Measurements from ENCODE around the gene PTPRM.
"Not testable (repeated sequence)": the region's sequence is repeated elsewhere in the genome, so short reads cannot be mapped to it uniquely, and the experiment has no call there.

The PTPRM gene

DNA sequence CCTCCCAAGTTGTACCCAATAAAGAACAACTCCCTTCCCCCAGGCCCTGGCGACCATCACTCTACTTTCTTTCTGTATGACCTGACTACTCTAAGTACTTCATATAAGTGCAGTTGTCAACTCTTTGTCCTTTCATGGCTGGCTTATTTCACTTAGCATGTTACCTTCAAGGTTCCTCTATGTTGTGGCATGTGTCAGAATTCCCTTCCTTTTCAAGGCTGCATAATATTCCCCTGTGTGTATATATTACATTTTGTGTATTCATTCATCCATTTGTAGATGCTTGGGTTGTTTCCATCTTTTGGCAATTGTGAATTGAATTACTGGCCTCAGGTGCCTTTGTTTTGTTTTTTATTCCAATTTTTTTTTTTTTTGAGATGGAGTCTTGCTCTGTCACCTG is 860.2 kb downstream of the PTPRM start:
- no peak for DNase-seq (ENCODE audit: low read depth in 3 of 3)

DNA sequence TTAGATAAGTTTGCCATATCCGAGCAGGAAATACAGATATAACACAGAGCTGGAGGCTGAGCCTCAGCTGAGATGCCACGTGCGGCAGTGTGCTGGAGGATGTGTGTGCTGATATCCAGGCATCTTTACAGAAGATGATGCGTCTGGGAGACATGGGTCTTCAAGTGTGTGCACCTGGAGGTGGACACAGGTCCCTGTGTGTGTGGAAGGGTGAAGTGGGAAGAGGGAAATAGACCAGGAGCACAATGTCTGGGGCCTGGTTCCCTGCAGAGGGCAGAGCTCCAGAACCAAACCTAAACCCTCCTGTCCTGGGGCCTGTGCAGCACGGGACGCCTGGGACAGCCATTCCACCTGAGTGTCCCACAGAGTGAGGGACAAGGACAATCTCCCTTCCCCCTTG is 861.8 kb downstream of the PTPRM start:
- no peak for DNase-seq (ENCODE audit: low read depth in 3 of 3)

DNA sequence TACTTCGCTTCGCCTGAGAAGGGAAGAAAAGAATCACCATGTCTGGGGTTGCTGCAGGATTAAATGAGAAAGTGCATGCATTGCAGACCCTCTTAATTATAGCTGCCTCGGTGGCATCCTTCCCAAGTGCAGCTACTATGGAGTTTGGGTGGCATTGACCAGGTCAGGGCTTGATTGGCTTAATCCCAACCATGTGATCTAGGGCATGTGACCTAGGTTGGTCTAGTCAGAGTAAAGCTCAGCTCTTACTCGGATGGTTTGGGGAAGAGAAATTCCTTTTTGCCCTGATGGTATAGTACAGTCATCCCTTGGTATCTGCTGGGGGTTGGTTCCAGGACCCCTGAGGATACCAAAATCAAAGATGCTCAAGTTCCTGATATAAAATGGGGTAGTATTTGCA is 863.9 kb downstream of the PTPRM start:
- DNase-seq (ENCODE audit: low read depth in 3 of 3) = no peak

DNA sequence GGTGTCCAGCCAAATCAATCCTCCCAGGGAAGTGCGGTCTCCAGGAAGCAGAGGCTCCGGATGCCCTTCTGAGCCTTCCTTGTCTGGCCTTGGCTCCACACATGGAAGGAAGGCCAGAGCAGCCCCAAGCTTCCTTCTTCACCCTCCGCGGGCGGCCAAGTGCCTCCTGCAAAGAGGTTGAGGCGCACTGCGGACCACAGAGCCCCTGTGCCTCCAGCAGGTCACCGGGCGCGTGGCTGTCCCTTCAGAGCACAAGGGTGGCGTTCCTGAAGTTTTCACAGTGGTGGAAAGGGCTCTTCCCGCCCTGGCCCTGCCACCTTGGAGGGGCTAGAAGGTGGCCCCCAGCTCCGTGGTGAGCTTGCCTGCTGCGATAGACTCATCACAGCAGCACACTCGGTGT is 866.2 kb downstream of the PTPRM start:
- no peak for DNase-seq (ENCODE audit: low read depth in 3 of 3)

DNA sequence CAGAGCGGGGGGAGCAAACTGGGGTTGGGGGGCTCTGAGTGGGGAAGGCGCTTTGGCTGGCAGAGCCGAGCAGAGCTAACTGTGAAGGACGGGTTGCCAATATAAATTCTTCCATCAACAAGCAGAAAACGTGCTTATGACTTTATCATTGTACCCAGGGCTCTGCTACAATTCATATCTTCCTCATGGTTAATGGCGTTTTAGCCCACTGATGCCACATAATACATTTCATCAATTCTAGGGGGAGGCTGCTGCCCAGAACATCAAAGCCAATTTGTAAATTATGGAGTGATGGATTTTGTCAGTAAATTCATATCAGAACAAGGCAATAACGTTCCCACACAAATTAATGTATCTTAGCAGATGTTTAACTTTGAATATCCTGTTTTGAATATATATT is 866.7 kb downstream of the PTPRM start:
- DNase-seq (ENCODE audit: low read depth in 3 of 3) = no peak

DNA sequence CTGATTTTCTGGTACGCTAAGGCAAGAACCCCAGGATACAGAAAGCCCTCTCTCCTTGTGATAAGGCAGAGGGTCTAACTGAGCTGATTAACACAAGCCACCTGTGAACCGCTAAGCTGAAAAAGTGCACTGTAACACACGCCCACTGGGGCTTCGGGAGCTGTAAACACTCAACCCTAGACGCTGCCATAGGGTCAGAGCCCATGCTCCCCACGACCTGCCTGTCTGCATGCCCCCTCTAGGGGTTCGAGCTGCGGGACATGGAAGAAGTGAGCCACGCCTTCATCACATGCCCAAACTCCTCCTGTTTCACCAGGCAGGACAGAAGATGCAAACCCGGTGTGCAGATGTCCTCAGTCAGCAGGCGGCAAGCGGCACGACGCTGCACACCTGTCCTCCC is 868.3 kb downstream of the PTPRM start:
- DNase-seq (ENCODE audit: low read depth in 3 of 3) = no peak

DNA sequence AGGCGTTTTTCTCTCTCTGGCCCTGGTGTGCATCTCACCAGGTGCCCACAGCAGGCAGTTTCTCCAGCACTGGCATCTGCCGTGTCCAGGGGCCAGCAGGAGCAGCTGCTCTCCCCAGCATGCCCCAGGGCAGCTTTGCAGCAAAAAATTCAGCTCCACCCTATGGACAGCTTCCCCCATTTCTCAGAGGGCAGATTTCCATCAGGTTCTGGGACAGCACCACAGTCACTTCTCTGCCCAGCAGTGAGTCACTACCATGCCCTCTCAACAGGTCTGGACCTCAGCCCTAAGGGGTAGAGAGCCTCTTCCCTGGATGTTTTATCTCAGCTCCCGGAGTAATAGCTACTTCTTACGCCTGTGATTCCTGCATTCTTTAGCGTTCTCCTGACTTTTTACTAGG is 871.9 kb downstream of the PTPRM start:
- no peak for DNase-seq (ENCODE audit: low read depth in 3 of 3)

DNA sequence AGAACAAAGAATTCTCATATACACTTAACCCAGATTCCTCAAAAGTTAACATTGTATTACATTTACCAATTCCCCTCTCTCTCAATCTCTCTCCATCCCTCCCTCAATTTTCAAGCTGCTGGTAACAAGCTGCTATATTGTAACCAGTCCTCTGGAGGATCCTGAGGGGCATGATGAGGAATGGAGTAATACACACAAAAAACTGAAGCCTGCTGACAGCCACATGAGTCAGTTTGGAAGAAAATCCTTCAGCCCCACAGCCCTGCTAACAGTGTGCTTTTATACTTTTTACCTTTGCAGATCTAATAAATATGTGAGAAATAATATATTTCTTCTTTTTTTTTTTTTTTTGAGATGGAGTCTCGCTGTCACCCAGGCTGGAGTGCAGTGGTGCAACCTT is 876.4 kb downstream of the PTPRM start:
- DNase-seq (ENCODE audit: low read depth in 3 of 3) = no peak

DNA sequence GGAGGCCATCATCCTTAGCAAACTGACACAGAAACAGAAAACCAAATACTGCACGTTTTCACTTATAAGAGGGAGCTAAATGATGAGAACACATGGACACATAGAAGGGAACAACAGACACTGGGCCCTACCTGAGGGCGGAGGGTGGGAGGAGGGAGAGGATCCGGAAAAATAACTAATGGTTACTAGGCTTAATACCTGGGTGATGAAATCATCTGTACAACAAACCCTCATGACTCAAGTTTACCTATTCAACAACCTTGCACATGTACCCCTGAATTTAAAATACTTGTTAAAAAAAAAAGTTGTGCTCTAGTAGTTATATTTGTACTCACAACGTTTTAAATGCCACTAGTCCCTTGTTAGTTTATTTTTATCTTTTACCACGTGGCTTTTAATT is 879.8 kb downstream of the PTPRM start:
- DNase-seq (ENCODE audit: low read depth in 3 of 3) = not testable (repeated sequence)

DNA sequence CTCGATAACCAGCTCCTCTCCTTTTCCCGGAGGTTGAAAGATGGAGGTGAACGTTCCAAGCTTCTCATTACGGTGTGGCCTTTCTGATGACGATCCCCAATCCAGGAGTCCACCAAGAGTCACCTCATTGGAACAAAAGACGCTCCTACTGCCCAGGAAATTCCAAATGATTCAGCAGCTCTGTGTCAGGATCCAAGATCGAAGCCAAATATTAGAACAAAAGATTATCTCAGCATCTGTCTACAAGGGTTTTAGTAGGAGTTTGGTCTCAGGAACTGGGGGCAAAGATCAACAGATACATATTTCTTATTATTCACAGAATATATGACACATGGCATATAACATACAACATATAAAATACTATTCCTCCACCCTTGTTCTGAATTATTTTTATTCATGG is 881.0 kb downstream of the PTPRM start:
- DNase-seq (ENCODE audit: low read depth in 3 of 3) = no peak

DNA sequence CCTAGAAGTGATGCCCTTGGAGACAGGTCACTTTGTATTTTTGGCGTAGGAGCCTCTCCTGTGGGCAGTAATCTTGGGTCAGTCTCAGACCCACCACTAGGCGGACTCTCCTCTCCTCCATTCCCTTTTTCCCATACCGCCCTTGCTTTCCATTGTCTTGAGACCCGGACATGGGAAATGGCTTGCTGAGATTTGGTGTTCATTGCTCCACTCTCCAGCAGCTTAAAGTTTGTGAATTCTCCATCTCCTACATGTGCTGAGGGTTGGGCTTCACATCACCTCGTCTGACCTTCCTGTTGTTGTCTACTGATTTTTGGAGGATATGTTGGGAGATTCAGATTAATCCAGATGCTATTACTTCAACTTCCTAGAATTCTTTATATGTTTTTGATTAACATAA is 882.9 kb downstream of the PTPRM start:
- DNase-seq (ENCODE audit: low read depth in 3 of 3) = no peak

DNA sequence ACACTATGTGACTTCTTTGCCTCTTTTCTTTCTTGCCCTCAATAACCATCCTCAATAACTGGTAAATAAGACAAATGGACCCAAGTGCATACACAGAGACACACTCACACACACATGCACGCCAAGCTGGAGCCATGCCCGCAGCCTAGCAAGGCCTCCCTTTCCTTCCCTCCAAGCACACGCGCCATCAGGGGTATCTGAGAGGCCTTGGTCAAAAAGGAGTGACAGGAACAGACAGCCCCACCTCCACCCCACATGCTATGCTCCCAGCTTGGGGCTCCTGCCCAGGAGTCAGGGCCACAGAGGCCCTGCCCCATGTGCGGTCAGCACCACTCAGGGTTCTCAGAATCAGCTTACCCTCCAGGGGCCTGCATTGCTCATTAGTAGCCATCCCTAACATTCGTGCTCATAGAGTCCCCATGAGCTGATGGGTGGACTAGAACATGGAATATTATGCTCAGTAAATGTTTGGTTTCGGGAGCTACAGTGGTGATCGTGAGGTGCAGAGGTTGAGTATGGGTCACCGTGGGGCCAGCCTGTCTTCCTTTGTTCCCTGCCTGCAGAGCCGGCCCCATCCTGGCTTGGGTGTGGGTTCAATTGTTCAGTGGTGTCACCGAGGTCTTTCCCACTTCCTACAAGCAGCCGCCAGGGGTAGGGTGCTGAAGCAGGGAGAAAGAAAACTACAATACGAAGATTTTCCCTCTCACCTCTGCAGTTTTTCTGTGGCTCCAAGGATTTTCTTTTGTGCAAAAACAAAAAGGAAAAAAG is 884.0 kb downstream of the PTPRM start:
- DNase-seq (ENCODE audit: low read depth in 3 of 3) = no peak

DNA sequence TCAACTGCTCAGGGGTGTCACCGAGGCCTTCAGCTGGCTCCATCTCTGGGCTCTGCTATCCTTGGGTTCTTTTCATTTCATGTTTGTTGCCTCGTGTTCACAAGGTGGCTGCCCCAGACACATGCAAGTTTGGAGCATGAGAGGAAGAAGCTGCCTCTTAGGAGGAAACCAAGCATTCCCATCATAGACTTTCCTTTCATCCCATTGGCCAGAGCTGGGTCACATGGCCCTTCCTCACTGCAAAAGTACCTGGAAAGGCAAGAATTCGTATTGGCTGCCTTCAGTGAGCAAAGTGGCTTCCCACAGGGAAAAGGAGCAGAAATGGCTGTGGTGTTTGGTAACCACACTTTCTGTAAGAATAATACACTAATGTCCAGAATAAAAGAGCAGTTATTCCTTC is 886.4 kb downstream of the PTPRM start:
- DNase-seq (ENCODE audit: low read depth in 3 of 3) = no peak

DNA sequence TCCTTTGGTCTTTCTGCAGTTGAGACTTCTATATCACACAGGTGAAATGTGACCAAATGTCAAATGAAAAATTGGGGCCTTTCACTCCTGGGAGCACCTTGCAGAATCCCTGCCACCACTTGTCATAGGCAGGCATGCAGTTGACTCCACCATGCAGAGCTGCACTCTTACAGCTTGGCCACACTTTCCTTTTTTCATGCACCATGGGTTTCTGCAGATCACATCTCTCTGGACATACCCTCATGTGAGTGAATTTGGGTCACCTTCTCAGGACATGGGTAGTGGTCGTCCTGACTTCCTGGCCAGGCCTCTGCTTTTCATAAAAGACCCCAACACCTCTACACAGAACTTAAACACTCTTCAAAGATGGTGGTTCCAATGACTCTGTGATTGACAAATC is 887.0 kb downstream of the PTPRM start:
- no peak for DNase-seq (ENCODE audit: low read depth in 3 of 3)

DNA sequence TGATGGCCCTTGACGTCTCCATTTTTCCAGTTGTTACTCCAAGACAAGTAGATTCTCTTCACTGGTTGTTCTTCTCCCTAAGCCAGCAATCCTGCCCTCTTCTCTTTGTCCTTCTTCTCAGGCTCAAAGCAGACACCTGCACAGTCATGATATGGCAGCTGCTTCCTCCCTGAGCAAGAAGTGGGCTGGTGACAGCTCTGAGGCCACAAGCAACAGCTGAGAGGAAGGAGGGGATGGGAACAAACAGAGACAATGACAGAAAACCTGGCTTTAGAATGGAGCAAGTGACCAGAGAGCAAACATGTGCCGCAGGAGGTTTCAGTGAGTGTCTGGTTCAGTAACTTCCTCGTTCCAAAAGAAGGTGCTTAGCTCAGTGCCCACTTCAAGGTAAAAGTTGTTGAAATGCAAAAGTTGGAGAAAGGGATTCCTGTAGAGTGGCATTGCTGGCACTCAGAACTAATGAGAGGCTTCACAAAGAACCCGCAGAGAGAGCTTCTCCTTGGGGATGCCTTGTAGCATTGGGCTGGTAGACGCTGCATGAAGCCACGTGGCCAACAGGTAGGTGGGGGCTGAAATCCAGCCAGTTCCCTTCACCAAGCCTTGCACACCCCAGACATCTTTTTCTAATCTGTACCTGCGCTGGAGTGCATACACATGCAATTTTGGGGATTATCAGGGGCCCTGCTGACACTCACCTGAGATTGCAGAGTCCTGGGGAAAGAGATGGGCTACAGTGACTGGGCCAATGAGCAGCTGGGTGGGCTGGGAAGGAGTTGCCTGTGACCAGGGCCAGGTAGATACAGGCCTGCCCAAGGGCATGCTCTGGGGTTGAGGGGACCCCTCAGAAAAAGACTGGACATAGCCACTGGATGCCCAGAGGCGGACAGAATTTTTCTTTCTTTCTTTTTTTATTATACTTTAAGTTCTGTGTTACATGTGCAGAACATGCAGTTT is 888.8 kb downstream of the PTPRM start:
- DNase-seq (ENCODE audit: low read depth in 3 of 3) = no peak

All from stimulated activated CD4-positive, alpha-beta T cell treated with anti-CD3 and anti-CD28 coated beads, TNF-alpha, amount 100 ng/mL, for 4 hours (primary cell).